ENCODE results near the gene S100A7. TPM values are rescaled to one million over a fixed set of nuclear protein-coding genes. Genes with fewer than 3 reads are reported as not detected.
"Not testable (repeated sequence)": the region's sequence is repeated elsewhere in the genome, so short reads cannot be mapped to it uniquely, and the experiment has no call there.

Gene S100A7
- total RNA-seq, 1 experiment from 2014 or later = not detected

DNA sequence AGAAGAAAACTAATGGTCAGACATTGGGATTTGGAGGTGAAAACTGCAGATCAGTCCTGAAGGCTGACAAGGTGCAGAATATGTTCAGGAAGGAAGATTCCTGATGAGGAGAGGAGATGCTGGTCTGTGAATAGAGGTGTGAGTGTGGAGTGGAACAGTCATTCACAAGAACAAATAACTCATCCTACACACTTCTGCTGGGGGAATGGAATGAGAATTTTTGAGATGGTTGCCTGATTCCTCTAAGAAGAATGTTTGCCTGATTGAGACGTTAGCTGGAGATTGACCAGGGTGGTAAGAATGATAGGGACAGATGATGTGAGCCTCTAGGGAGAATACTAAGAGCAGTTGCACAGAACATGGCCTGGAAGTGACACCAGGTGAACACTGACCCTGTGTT lies 4.1 kb downstream of the S100A7 start:
- DNase-seq = no peak
- Histone ChIP-seq H3K36me3 (replicated peaks; ENCODE audit: control insufficient read depth, insufficient read depth, low read length) (no peaks in the 10 kb centered on the region), H3K27me3 (ENCODE audit: control insufficient read depth, insufficient read depth, low read length) (no peaks in the 10 kb centered on the region), H3K4me3 (ENCODE audit: insufficient read depth, low read depth, low read length) (no peak overlapping the region)

DNA sequence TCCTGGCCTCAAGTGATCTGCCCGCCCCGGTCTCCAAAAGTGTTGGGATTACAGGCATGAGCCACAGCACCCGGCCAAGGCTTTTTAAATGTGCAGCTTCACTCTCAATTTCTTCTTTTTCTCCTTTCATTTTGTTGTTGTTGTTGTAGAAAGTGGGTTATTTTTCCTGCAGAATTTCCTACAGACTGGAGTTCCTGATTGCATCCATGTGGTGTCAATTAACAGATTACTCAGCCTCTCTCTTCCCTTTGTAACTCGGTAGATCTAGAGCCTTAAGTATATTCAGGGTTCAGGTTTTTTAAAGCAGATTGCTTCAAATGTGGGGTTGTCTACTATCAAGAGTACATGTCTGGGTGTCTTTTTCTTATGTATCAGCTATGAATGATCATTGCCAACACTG lies 11.6 kb downstream of the S100A7 start:
- H3K27me3 ChIP-seq (ENCODE audit: control insufficient read depth, insufficient read depth, low read length); DNase-seq; H3K4me3 ChIP-seq (ENCODE audit: insufficient read depth, low read depth, low read length); H3K36me3 ChIP-seq (replicated peaks; ENCODE audit: control insufficient read depth, insufficient read depth, low read length): not testable (repeated sequence)

DNA sequence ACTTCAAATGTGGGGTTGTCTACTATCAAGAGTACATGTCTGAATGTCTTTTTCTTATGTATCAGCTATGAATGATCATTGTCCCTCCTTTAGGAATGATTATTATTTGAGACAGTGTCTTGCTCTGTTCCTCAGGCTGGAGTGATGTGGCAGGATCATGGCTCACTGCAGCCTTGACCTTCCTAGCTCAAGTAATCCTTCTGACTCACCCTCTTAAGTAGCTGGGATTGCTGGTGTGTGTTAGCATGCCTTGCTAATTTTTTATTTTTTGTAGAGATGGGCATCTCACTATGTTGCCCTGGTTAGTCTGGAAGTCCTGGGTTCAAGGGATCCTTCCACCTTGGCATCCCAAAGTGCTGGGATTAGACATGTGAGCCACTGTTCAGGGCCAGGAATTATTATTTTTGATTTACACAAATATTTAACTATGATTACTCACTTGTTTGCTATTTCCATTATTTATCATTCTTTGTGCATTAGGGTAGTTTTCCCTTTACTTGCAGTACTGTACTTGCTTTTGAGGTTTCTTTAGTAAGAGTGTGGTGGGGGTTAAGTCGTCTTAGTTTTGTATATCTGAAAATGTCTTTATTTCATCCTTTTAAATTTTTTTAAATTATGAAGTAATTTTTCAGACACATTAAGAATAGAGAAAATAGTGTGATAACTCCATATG lies 12.8 kb downstream of the S100A7 start:
- H3K27me3 ChIP-seq (ENCODE audit: control insufficient read depth, insufficient read depth, low read length) = no peaks in the 10 kb centered on the region
- no peak for DNase-seq
- H3K36me3 ChIP-seq (replicated peaks; ENCODE audit: control insufficient read depth, insufficient read depth, low read length) = no peaks in the 10 kb centered on the region
- no peak overlapping the region for H3K4me3 ChIP-seq (ENCODE audit: insufficient read depth, low read depth, low read length)

DNA sequence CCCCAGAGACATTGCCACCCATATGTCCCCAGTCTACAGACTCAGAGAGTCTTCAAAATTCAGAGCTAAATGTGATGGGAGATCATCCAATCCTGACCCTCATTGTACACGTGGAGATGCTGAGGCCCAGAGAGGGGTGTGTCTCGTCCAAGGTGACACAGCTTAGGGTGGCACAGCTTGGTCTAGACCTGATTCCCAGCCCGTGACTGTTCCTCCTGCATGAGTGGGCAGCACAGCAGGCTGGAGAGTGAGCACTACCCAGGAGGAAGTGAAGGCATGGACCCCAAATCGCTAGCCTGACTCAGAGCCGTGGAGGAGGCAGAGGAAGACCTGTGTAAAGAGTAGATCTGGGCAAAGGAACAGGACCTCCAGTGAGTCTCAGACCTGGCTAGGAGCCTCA lies 16.4 kb downstream of the S100A7 start:
- DNase-seq = no peak
- Histone ChIP-seq H3K27me3 (ENCODE audit: control insufficient read depth, insufficient read depth, low read length) (no peaks in the 10 kb centered on the region), H3K4me3 (ENCODE audit: insufficient read depth, low read depth, low read length) (no peak overlapping the region), H3K36me3 (replicated peaks; ENCODE audit: control insufficient read depth, insufficient read depth, low read length) (no peaks in the 10 kb centered on the region)

DNA sequence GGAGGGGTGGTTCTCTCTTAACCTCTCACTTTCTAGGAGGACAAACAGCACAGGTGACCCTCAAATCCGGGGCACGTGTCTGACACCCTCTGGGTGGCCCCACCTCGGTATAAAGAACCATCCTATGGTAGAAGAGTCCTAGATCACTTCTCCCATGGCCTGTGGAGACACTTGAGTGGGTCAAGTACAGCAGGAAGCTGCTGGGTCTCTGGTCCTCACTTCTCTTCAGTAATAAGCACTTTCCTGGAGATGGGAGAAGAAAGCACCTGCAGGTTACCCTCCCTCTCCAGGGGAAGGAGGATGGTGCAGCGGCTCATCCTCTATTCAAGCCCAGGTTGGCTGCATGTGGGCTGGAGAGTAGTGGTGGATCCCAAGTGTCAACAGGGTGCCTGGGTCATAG lies 17.0 kb downstream of the S100A7 start:
- Histone ChIP-seq H3K27me3 (ENCODE audit: control insufficient read depth, insufficient read depth, low read length) (no peaks in the 10 kb centered on the region), H3K4me3 (ENCODE audit: insufficient read depth, low read depth, low read length) (no peak overlapping the region), H3K36me3 (replicated peaks; ENCODE audit: control insufficient read depth, insufficient read depth, low read length) (no peaks in the 10 kb centered on the region)
- DNase-seq = no peak

DNA sequence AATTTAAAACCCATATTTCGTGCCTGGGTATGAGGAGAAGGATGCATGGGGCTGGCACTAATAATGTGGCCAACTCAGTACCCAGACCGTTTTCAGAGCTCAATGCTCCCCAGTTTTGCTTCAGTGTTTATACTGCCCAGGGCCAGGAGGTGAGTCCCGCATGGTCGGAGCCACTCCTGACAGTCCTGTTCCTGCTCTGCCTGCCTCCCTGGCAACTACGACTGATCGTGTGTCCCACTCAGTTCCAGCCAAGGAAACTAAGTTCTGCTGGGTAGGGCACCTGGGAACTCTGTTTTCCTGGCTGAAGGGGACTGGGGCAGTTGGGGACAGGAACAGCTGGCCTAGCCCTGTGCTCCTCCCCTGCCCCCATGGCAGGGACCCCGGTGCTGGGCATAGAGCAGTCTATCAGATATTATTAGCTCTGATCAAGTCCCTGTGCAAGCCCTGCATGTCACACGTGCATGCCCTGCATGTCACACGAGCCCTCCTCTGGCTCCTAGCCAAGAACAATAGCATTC lies 19.2 kb downstream of the S100A7 start:
- H3K36me3 ChIP-seq (replicated peaks; ENCODE audit: control insufficient read depth, insufficient read depth, low read length) = no peaks in the 10 kb centered on the region
- no peak for DNase-seq
- no peaks in the 10 kb centered on the region for H3K27me3 ChIP-seq (ENCODE audit: control insufficient read depth, insufficient read depth, low read length)
- H3K4me3 ChIP-seq (ENCODE audit: insufficient read depth, low read depth, low read length) = no peak overlapping the region

DNA sequence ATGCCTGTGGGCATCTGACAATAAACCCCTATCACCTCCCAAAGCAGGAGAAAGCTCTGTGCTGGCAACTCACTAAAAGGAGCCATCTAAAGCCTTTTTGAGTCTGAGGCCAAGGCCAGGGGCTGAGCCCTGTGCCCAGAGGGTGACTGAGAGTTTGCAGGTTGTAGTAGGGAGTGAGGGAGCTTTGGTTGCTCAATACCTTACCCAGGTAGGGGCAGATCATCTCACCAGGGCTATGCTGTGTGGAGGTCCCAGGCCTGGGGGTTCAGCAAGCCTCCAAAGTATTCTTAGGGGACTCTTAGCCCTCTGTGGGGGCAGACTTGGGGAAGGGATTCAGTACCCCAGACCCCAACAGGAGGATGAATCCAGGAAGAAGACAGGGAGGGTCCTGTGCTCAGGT lies 21.2 kb downstream of the S100A7 start:
- no peak for DNase-seq
- Histone ChIP-seq H3K36me3 (replicated peaks; ENCODE audit: control insufficient read depth, insufficient read depth, low read length) (no peaks in the 10 kb centered on the region), H3K4me3 (ENCODE audit: insufficient read depth, low read depth, low read length) (no peak overlapping the region), H3K27me3 (ENCODE audit: control insufficient read depth, insufficient read depth, low read length) (no peaks in the 10 kb centered on the region)

DNA sequence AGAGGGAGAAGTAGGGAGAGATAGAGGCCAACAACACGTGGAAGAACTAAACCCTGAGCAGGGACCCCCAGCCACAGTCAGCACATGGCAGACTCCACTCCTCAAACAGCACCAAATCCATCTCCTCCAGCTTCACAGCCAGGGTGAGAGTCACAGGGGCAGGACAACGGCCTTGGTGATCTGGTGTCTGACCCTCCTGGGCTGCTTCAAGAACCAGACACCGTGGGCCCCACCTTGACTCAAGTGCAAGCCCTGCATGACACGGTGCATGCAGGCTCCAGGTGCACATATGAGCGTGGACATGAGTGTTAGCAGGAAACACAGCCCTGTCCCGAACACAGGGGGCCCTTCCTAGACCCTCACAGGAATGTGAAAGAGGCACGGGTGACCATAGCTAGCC lies 21.9 kb downstream of the S100A7 start:
- Histone ChIP-seq H3K36me3 (replicated peaks; ENCODE audit: control insufficient read depth, insufficient read depth, low read length) (no peaks in the 10 kb centered on the region), H3K4me3 (ENCODE audit: insufficient read depth, low read depth, low read length) (no peak overlapping the region), H3K27me3 (ENCODE audit: control insufficient read depth, insufficient read depth, low read length) (no peaks in the 10 kb centered on the region)
- DNase-seq = no peak

DNA sequence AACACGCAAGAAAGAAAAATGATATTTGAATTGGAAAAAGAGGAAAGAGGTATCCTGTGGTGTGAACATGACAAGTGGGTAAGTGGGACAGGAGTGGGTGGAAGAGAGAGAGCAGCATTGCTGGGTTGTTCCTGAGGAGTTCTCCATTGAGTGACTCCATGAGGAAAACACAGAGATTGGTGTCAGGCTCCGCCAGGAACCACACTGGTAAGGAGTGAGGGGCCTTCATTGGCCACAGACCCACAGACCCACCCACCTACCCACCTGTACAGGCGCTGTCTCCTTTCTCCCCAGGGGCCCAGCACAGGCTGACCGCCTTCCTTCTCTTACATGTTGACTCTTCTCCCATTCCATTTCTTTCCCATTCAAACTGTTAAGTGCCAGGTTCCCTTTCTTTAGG lies 23.2 kb downstream of the S100A7 start:
- no peaks in the 10 kb centered on the region for H3K27me3 ChIP-seq (ENCODE audit: control insufficient read depth, insufficient read depth, low read length)
- DNase-seq = no peak
- H3K36me3 ChIP-seq (replicated peaks; ENCODE audit: control insufficient read depth, insufficient read depth, low read length) = no peaks in the 10 kb centered on the region
- H3K4me3 ChIP-seq (ENCODE audit: insufficient read depth, low read depth, low read length) = no peak overlapping the region

DNA sequence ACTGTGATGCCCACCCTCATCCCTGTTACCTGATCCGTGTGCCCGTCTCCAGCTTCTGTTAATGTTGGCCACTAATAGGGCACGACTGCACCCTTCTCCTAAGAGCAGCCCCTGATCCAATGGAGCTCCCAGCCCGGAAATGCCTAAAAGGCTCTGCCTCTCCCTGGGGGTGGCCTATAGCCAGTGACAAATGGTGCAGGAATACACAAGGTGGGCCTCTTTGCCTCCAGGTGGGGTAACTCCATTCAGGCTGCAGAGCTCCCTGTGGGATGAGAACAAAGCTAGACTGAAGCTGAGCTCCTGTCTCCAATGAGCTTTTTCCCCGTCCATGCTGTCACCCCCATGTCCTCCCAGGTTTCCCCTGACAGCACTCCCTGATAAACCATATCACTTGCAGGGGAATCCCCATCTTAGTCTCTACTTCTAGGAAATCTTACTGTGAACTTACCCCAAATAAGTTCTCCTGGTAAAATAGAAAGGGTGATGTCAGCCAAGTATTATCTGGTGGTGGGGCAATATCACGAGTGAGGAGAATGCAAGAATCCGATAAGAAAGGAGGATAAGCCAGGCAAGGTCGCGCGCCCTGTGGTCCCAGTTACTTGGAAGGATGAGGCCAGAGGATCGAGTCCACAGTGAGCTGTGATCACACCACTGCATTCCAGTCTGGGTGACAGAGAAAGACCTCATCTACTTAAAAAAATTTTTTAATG lies 25.6 kb downstream of the S100A7 start:
- no peak overlapping the region for H3K4me3 ChIP-seq (ENCODE audit: insufficient read depth, low read depth, low read length)
- no peak for DNase-seq
- no peaks in the 10 kb centered on the region for H3K27me3 ChIP-seq (ENCODE audit: control insufficient read depth, insufficient read depth, low read length)
- H3K36me3 ChIP-seq (replicated peaks; ENCODE audit: control insufficient read depth, insufficient read depth, low read length) = no peaks in the 10 kb centered on the region

DNA sequence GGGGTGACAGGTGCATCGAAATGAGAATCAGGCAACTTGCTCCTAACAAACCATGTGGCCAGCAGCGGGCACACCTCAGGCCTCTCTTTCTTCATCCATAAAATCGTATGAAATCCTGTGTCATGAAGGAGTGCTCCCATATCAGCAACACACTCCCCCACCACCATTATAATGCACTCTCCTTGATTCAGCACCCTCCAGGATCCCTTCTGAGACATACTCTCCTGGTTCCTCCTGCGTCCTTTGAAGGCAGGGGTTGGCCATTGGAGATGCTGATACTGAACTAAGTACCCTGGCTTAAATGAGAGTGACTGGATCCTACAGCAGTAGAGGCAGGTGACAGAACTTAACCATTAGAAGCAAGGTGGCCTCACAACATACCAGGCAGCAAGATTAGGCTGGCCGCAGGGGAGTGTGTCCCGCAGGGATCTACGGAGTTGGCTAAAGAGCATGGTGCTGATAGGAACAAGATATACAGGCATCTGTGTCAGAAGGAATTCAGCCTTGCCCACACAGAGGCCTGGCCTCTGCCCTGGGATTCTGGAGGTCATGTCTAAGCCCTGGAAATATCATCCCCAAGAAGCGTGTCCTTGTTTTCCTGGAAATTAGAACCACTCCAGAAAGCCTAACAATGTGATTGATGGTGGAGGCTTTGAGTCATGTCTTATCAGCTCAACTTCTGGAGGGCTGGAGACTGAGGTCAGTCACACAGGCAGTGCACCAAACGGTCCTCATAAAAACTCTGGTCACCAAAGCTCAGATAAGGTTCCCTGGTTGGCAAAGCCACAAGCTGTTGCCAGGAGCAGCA lies 27.4 kb downstream of the S100A7 start:
- no peak for DNase-seq
- H3K4me3 ChIP-seq (ENCODE audit: insufficient read depth, low read depth, low read length) = no peak overlapping the region
- H3K36me3 ChIP-seq (replicated peaks; ENCODE audit: control insufficient read depth, insufficient read depth, low read length) = no peaks in the 10 kb centered on the region
- no peaks in the 10 kb centered on the region for H3K27me3 ChIP-seq (ENCODE audit: control insufficient read depth, insufficient read depth, low read length)

DNA sequence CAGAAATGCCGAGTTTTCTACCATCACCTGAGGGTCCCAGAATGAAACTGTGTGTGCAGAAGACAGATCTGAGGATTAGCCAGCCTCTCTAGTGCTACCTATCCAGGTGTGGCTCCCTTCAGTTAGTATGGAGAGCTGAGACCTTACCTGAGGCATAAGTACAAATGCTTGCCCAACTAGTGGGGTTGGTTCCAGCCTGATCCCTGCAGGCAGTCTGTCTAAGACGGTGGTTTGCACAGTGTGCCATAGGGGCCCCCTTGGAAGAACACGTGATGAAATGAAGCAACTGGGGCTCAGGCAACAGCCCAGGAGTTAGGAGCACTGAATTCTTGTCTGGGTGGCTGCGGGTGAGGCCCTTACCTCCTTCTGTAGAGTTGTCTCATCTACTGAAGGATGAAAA lies 28.5 kb downstream of the S100A7 start:
- no peaks in the 10 kb centered on the region for H3K27me3 ChIP-seq (ENCODE audit: control insufficient read depth, insufficient read depth, low read length)
- no peaks in the 10 kb centered on the region for H3K36me3 ChIP-seq (replicated peaks; ENCODE audit: control insufficient read depth, insufficient read depth, low read length)
- H3K4me3 ChIP-seq (ENCODE audit: insufficient read depth, low read depth, low read length) = no peak overlapping the region
- DNase-seq = no peak

DNA sequence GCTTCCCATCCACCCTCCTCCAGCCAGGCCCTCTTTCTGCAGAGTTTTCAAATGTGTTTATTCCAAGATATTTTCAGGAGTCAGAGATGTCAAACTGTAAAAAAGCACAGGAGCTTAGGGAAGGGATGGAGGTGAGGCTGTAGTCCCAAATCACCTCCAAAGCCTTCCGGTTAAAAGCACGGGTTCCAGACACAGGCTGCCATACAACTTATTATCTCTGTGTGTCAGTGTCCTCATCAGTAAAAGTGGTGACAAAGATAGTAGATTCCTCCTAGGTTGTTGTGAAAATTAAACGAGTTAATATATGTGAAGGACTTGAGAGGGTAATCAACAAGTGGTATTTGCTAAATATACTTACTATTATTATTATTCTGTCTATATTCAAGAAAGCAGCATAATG lies 29.0 kb downstream of the S100A7 start:
- H3K4me3 ChIP-seq (ENCODE audit: insufficient read depth, low read depth, low read length) = no peak overlapping the region
- no peak for DNase-seq
- H3K27me3 ChIP-seq (ENCODE audit: control insufficient read depth, insufficient read depth, low read length) = no peaks in the 10 kb centered on the region
- H3K36me3 ChIP-seq (replicated peaks; ENCODE audit: control insufficient read depth, insufficient read depth, low read length) = no peaks in the 10 kb centered on the region

DNA sequence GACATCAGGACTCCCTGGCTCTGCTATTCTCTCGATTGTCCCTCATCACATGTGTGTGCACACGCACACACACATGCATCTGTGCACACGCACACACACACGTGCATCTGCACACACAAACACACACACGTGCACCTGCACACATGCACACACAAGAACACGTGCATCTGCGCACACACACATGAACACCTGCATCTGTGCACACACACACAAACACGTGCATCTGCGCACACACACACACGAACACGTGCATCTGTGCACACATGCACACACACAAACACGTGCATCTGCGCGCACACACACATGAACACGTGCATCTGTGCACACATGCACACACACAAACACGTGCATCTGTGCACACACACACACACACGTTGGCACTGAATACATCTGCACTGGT lies 29.4 kb downstream of the S100A7 start:
- Histone ChIP-seq H3K36me3 (replicated peaks; ENCODE audit: control insufficient read depth, insufficient read depth, low read length) (no peaks in the 10 kb centered on the region), H3K27me3 (ENCODE audit: control insufficient read depth, insufficient read depth, low read length) (no peaks in the 10 kb centered on the region), H3K4me3 (ENCODE audit: insufficient read depth, low read depth, low read length) (no peak overlapping the region)
- DNase-seq = no peak

DNA sequence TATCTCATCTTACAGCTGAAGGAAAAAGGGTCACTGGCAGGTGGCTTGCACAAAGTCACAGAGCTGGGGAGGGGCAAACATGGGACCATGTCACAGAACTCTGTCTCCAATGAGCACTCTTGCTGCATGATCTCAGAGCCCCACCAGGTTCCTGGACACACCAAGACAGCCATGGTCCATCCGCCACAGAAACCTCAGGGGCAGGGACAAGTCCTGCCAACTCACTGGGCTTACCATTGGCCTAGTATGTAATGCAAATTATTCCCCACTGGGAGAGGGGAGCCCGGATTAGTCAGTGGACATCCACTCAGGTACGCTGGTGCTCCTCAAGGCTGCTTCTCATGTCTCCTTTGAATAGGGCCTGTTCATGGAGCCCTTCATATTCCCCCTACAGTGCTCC lies 29.9 kb downstream of the S100A7 start:
- H3K4me3 ChIP-seq (ENCODE audit: insufficient read depth, low read depth, low read length) = no peak overlapping the region
- no peaks in the 10 kb centered on the region for H3K27me3 ChIP-seq (ENCODE audit: control insufficient read depth, insufficient read depth, low read length)
- H3K36me3 ChIP-seq (replicated peaks; ENCODE audit: control insufficient read depth, insufficient read depth, low read length) = no peaks in the 10 kb centered on the region
- DNase-seq = no peak
